ENCODE results near the gene RSBN1. TPM values are rescaled to one million over a fixed set of nuclear protein-coding genes. Genes with fewer than 3 reads are reported as not detected.

RSBN1 gene
- total and polyA plus RNA-seq, 11 donors: 2.5 to 17.8 (median 9.7) TPM

GRCh38 chr1:113782406-113782805 is 29.9 kb downstream of the RSBN1 start:
- H3K27ac ChIP-seq: peak overlapping the region in 7 of 12 donors; percentile 3 to 86 (median 14)

GRCh38 chr1:113780374-113781146 is 31.7 kb downstream of the RSBN1 start:
- TF ChIP-seq CTCF (IDR thresholded peaks at IDR 0.05) (no peak), POLR2A (IDR thresholded peaks at IDR 0.05) (no peak)
- no peaks in the 10 kb centered on the region for H3K9me3 ChIP-seq
- no peak overlapping the region for H3K4me3 ChIP-seq
- H3K27ac ChIP-seq: peak overlapping the region in 1 of 12 donors; percentile 86
- intact Hi-C loops (cut with DNase I): no loop called here
- H3K27me3 ChIP-seq: no peaks in the 10 kb centered on the region
- DNase-seq (no peak), ATAC-seq (no peak)
- peaks cover 0 to 23% (median 18%) of the 10 kb centered on the region in 9 donors for H3K36me3 ChIP-seq
- H3K4me1 ChIP-seq: peaks cover 0 to 62% (median 39%) of the 10 kb centered on the region in 12 donors
- 81 to 83% (median 82%) methylated on average over 5 of the region's 5 CpGs for WGBS, 4 donors

More at GRCh38 chr1:113782406-113782805, 29.9 kb downstream of the RSBN1 start:
- Histone ChIP-seq H3K27me3 (no peaks in the 10 kb centered on the region), H3K4me1 (peaks cover 0 to 72% (median 44%) of the 10 kb centered on the region in 12 donors), H3K4me3 (no peak overlapping the region), H3K36me3 (peaks cover 0 to 5% (median 0%) of the 10 kb centered on the region in 9 donors), H3K9me3 (no peaks in the 10 kb centered on the region)
- TF ChIP-seq POLR2A (IDR thresholded peaks at IDR 0.05) (no peak), CTCF (IDR thresholded peaks at IDR 0.05) (no peak)
- 8 to 15% (median 11%) methylated on average over 2 of the region's 2 CpGs for WGBS, 4 donors
- intact Hi-C loops (cut with DNase I): no loop called here
- DNase-seq (no peak), ATAC-seq (peak in 1 of 4 donors; percentile 21)

GRCh38 chr1:113779542-113779941 is 32.7 kb downstream of the RSBN1 start:
- ATAC-seq (no peak), DNase-seq (no peak)
- Histone ChIP-seq H3K27me3 (no peaks in the 10 kb centered on the region), H3K9me3 (no peaks in the 10 kb centered on the region), H3K36me3 (peaks cover 0 to 33% (median 24%) of the 10 kb centered on the region in 9 donors), H3K4me1 (peaks cover 0 to 52% (median 31%) of the 10 kb centered on the region in 12 donors), H3K27ac (peak overlapping the region in 1 of 12 donors; percentile 86), H3K4me3 (no peak overlapping the region)
- TF ChIP-seq POLR2A (IDR thresholded peaks at IDR 0.05): no peak
- no peak for TF ChIP-seq CTCF (IDR thresholded peaks at IDR 0.05)
- intact Hi-C loops (cut with DNase I): no loop called here
- WGBS, 4 donors: 86 to 94% (median 92%) methylated on average over 6 of the region's 6 CpGs

- no peaks in the 10 kb centered on the region for H3K27me3 ChIP-seq
- WGBS, 4 donors: 83 to 88% (median 86%) methylated on average over 4 of the region's 4 CpGs
- no peaks in the 10 kb centered on the region for H3K9me3 ChIP-seq
- H3K36me3 ChIP-seq: peaks cover 0 to 47% (median 33%) of the 10 kb centered on the region in 9 donors
- TF ChIP-seq CTCF (IDR thresholded peaks at IDR 0.05) (no peak), POLR2A (IDR thresholded peaks at IDR 0.05) (no peak)
- H3K4me1 ChIP-seq: peaks cover 0 to 32% (median 11%) of the 10 kb centered on the region in 12 donors
- no peak for ATAC-seq
- H3K27ac ChIP-seq: no peak overlapping the region
- no peak for DNase-seq
- no peak overlapping the region for H3K4me3 ChIP-seq
- intact Hi-C loops (cut with DNase I): no loop called here
These were observed 34.7 kb downstream of the RSBN1 start for GRCh38 chr1:113777561-113777960.
